Liver (tissue), 9 donors: ENCODE measurements around the gene PPP4R2. TPM values are rescaled to one million over a fixed set of nuclear protein-coding genes. Genes with fewer than 3 reads are reported as not detected.

ENCODE experiments used
- DNase-seq: peaks from one replicate; pipeline ENCODE4 v3.0.0-alpha.2; 2017; ENCODE audit warnings: low spot score
- H3K27ac ChIP-seq, 2 donors: one replicate each; pipeline ENCODE4 v1.7.0; 2013; ENCODE audit warnings: inconsistent platforms in 2 of 2, low read length in 2 of 2, control low read depth in 1 of 2, low read depth in 1 of 2, mild to moderate bottlenecking in 1 of 2
- H3K27me3 ChIP-seq, 4 donors: one replicate each; pipeline versions ENCODE4 v1.6.1 to v1.7.0; 2013; ENCODE audit warnings: low read length in 3 of 4, inconsistent platforms in 1 of 4, mild to moderate bottlenecking in 1 of 4, moderate library complexity in 1 of 4; ENCODE audit not compliant: control insufficient read depth in 4 of 4, insufficient read depth in 4 of 4
- H3K36me3 ChIP-seq, 4 donors: one replicate each; pipeline versions ENCODE4 v1.6.1 to v1.7.0; 2013; ENCODE audit warnings: low read length in 3 of 4, mild to moderate bottlenecking in 3 of 4, low read depth in 1 of 4, moderate library complexity in 1 of 4; ENCODE audit not compliant: control insufficient read depth in 4 of 4, insufficient read depth in 3 of 4
- H3K4me1 ChIP-seq, 4 donors: one replicate each; pipeline versions ENCODE4 v1.6.1 to v1.7.0; 2013; ENCODE audit warnings: low read length in 3 of 4, mild to moderate bottlenecking in 3 of 4, moderate library complexity in 1 of 4; ENCODE audit not compliant: control insufficient read depth in 4 of 4, insufficient read depth in 4 of 4
- H3K4me3 ChIP-seq, 3 donors: one replicate each; pipeline versions ENCODE4 v1.6.1 to v1.7.0; 2013; ENCODE audit warnings: low read length in 3 of 3, control low read depth in 1 of 3, low read depth in 1 of 3, mild to moderate bottlenecking in 1 of 3
- H3K9ac ChIP-seq, 2 donors: one replicate each; pipeline ENCODE4 v1.7.0; 2013; ENCODE audit warnings: low read length in 2 of 2, mild to moderate bottlenecking in 2 of 2, moderate library complexity in 2 of 2, control low read depth in 1 of 2, low read depth in 1 of 2
- H3K9me3 ChIP-seq, 4 donors: one replicate each; pipeline versions ENCODE4 v1.6.1 to v1.7.0; 2013; ENCODE audit warnings: low read length in 3 of 4; ENCODE audit not compliant: control insufficient read depth in 4 of 4
- ATF3 ChIP-seq: IDR thresholded peaks from 2 replicates; pipeline ENCODE4 v1.6.1; 2016; ENCODE audit warnings: antibody characterized with exemption
- CTCF ChIP-seq: fragments of 150-350 bp; IDR thresholded peaks from 2 replicates; pipeline ENCODE4 v1.5.1; 2017; ENCODE audit warnings: improper control_type of control experiment, low read depth, low read length; ENCODE audit not compliant: missing input control
- FOXA1 ChIP-seq: IDR thresholded peaks from 2 replicates; pipeline ENCODE4 v1.6.1; 2016; ENCODE audit warnings: antibody characterized with exemption
- FOXA2 ChIP-seq: IDR thresholded peaks from 2 replicates; pipeline ENCODE4 v1.6.1; 2016; ENCODE audit warnings: antibody characterized with exemption
- GABPA ChIP-seq, 2 donors: IDR thresholded peaks in 1 of 2; conservative IDR thresholded peaks in 1 of 2; 2 replicates each; pipeline ENCODE4 v1.6.1; 2016; ENCODE audit warnings: antibody characterized with exemption in 2 of 2, mild to moderate bottlenecking in 1 of 2, moderate library complexity in 1 of 2
- JUND ChIP-seq, 2 donors: IDR thresholded peaks; 2 replicates each; pipeline ENCODE4 v1.6.1; 2016; ENCODE audit warnings: antibody characterized with exemption in 2 of 2
- MAX ChIP-seq: IDR thresholded peaks from 2 replicates; pipeline ENCODE4 v1.6.1; 2016; ENCODE audit warnings: antibody characterized with exemption
- NR2F2 ChIP-seq: IDR thresholded peaks from 2 replicates; pipeline ENCODE4 v1.6.1; 2016; ENCODE audit warnings: antibody characterized with exemption
- RAD21 ChIP-seq, 2 donors: IDR thresholded peaks; 2 replicates each; pipeline ENCODE4 v1.6.1; 2016; ENCODE audit warnings: antibody characterized with exemption in 2 of 2, mild to moderate bottlenecking in 2 of 2
- TAF1 ChIP-seq: conservative IDR thresholded peaks from 2 replicates; pipeline ENCODE4 v1.6.1; 2016; ENCODE audit warnings: antibody characterized with exemption, mild to moderate bottlenecking
- YY1 ChIP-seq: IDR thresholded peaks from 2 replicates; pipeline ENCODE4 v1.6.1; 2016; ENCODE audit warnings: antibody characterized with exemption, mild to moderate bottlenecking
- WGBS: extraction: QIAGEN DNeasy Blood & Tissue Kit; methylation state at CpG from one replicate; pipeline ENCODE4 v1.1.7; 2013; 5-methylcytosine and 5-hydroxymethylcytosine counted together
- polyA plus RNA-seq, 2 donors: library from polyadenylated mRNA; stranded (reverse) in 1 of 2; unstranded in 1 of 2; fragments of 200-250 nt in 1 of 2; fragments of >200 nt in 1 of 2; fragmentation: Nextera tagmentation in 1 of 2; extraction: Ambion mirVana in 1 of 2; gene quantifications; one replicate each; pipeline versions ENCODE4 v1.2.1 to v1.2.3, GENCODE V29; 2013 to 2015
- total RNA-seq, 2 donors: library from RNA; depleted of rRNA; stranded (reverse); fragments of >200 nt; gene quantifications; one replicate each; pipeline ENCODE4 v1.2.3, GENCODE V29; 2014
- donor health status: healthy.
- donor health status: healthy.
- donor health status: healthy.
- donor health status: healthy.
- donor health status: healthy.

PPP4R2 gene
- total and polyA plus RNA-seq, 4 donors, result 12.2 to 35.9 (median 33.7) TPM

GRCh38 chr3:72973031-72973723 lies 23.4 kb upstream of the PPP4R2 start (continued):
- TF ChIP-seq ATF3, result no peak
- no peak for TF ChIP-seq TAF1
- TF ChIP-seq GABPA (IDR thresholded peaks at IDR 0.05 in 1 of 2, conservative IDR thresholded peaks at IDR 0.05 in 1 of 2), result no peak
- TF ChIP-seq FOXA2, result no peak
- peak; percentile 43 to 49 for TF ChIP-seq JUND (IDR thresholded peaks at IDR 0.05)

GRCh38 chr3:72973786-72974185 lies 22.8 kb upstream of the PPP4R2 start:
- Histone ChIP-seq H3K4me1 (peaks cover 0 to 12% (median 6%) of the 10 kb centered on the region in 4 donors), H3K27ac (no peak overlapping the region), H3K9me3 (no peaks in the 10 kb centered on the region), H3K36me3 (no peaks in the 10 kb centered on the region), H3K27me3 (no peaks in the 10 kb centered on the region), H3K4me3 (no peak overlapping the region), H3K9ac (no peak overlapping the region)
- DNase-seq, result no peak
- 94% methylated on average over 2 of the region's 2 CpGs for WGBS
- TF ChIP-seq ATF3 (no peak), CTCF (no peak)

GRCh38 chr3:72974956-72975355 lies 21.7 kb upstream of the PPP4R2 start:
- H3K27ac ChIP-seq, result no peak overlapping the region
- TF ChIP-seq RAD21 (IDR thresholded peaks at IDR 0.05) (no peak), FOXA1 (no peak), NR2F2 (no peak), ATF3 (no peak), YY1 (no peak), MAX (no peak), CTCF (no peak)
- peaks cover 0 to 12% (median 6%) of the 10 kb centered on the region in 4 donors for H3K4me1 ChIP-seq
- WGBS, result 94% methylated on average over 4 of the region's 4 CpGs
- H3K9me3 ChIP-seq, result no peaks in the 10 kb centered on the region
- no peak overlapping the region for H3K4me3 ChIP-seq
- H3K9ac ChIP-seq, result no peak overlapping the region
- no peak for DNase-seq
- no peaks in the 10 kb centered on the region for H3K36me3 ChIP-seq
- no peaks in the 10 kb centered on the region for H3K27me3 ChIP-seq
